GM12878 (cell line): ENCODE measurements around the gene DNAH17. TPM values are rescaled to one million over a fixed set of nuclear protein-coding genes. Genes with fewer than 3 reads are reported as not detected.
A peak's percentile ranks its signal among the peaks of the same experiment; 100 is the strongest.

Experiments used
- ATAC-seq: fragments of 200-7000 bp; cut with Tn5 transposase; 3 replicates; pipeline ENCODE4 v1.9.1; 2020; ENCODE audit warnings: mild to moderate bottlenecking, moderate library complexity
- BruUV-seq: library from RNA; stranded (reverse); fragments of 400-500 nt; replicated peaks from 2 replicates; lab custom pipeline; 2021; lab: Mats Ljungman, UMichigan
- CTCF ChIA-PET: fragments of 300-600 bp; sonication (Branson Sonifier 250); formaldehyde crosslinking; extraction: SDS; loops from one replicate; lab custom pipeline; 2021; ENCODE audit warnings: inconsistent platforms; lab: Yijun Ruan, JAX
- POLR2A ChIA-PET: fragments of 350-600 bp; formaldehyde crosslinking; extraction: SDS; loops from one replicate; lab custom pipeline; 2021; ENCODE audit warnings: inconsistent platforms; lab: Charles Lee
- RAD21 ChIA-PET: fragments of 300-600 bp; sonication (Branson Sonifier 250); formaldehyde crosslinking; loops from one replicate; lab custom pipeline; 2023; ENCODE audit warnings: antibody characterized with exemption; ENCODE audit not compliant: unreplicated experiment; lab: Charles Lee
- SMC1A ChIA-PET: fragments of 300-600 bp; sonication (Branson Sonifier 250); formaldehyde crosslinking; loops from one replicate; lab custom pipeline; 2023; ENCODE audit not compliant: unreplicated experiment, uncharacterized antibody; lab: Charles Lee
- DNase-seq: peaks from one replicate; pipeline ENCODE4 v3.0.0-alpha.2; 2011; ENCODE audit warnings: low read depth, low spot score
- FAIRE-seq: peaks from 3 replicates; lab custom pipeline; 2011; peaks lifted over from hg19 to GRCh38; lab: Jason Lieb, UNC
- H2AFZ ChIP-seq: 2 replicates; pipeline ENCODE4 v1.6.0; 2011; ENCODE audit warnings: low read depth, low read length, control low read depth; ENCODE audit not compliant: control insufficient read depth
- H3K27ac ChIP-seq: 2 replicates; pipeline ENCODE4 v1.5.1; 2011; ENCODE audit warnings: control low read depth; ENCODE audit not compliant: control insufficient read depth, insufficient read depth
- H3K27me3 ChIP-seq, 2 experiments: replicated peaks in 1 of 2; 2 replicates each; pipeline versions ENCODE4 v1.6.0 to v1.6.1; 2011; ENCODE audit warnings: low read length in 1 of 2; ENCODE audit not compliant: control insufficient read depth in 2 of 2, insufficient read depth in 2 of 2
- H3K36me3 ChIP-seq, 2 experiments: 2 replicates each; pipeline ENCODE4 v1.5.1; 2011; ENCODE audit warnings: low read length in 1 of 2; ENCODE audit not compliant: control insufficient read depth in 2 of 2, insufficient read depth in 2 of 2
- H3K4me1 ChIP-seq: 2 replicates; pipeline ENCODE4 v1.6.1; 2011; ENCODE audit warnings: mild to moderate bottlenecking, low read length, moderate library complexity, mixed read lengths; ENCODE audit not compliant: control insufficient read depth, insufficient read depth
- H3K4me2 ChIP-seq: 2 replicates; pipeline ENCODE4 v1.6.0; 2011; ENCODE audit warnings: control low read depth; ENCODE audit not compliant: control insufficient read depth, insufficient read depth
- H3K4me3 ChIP-seq: fragments of 200-600 bp; sonication (generic); 2 replicates; pipeline ENCODE4 v1.5.1; 2016
- H3K79me2 ChIP-seq: 2 replicates; pipeline ENCODE4 v1.6.0; 2011; ENCODE audit warnings: low read length; ENCODE audit not compliant: control insufficient read depth, insufficient read depth
- H3K9ac ChIP-seq: 2 replicates; pipeline ENCODE4 v1.8.0; 2011; ENCODE audit warnings: low read length, control low read depth, mixed read lengths; ENCODE audit not compliant: control insufficient read depth, insufficient read depth
- H3K9me3 ChIP-seq: replicated peaks from 3 replicates; pipeline ENCODE4 v1.5.1; 2011; ENCODE audit warnings: mild to moderate bottlenecking, low read length; ENCODE audit not compliant: control insufficient read depth, insufficient read depth
- H4K20me1 ChIP-seq: 2 replicates; pipeline ENCODE4 v1.6.0; 2011; ENCODE audit not compliant: control insufficient read depth, insufficient read depth
- BCLAF1 ChIP-seq: fragments of 450-650 bp; IDR thresholded peaks from 2 replicates; pipeline ENCODE4 v1.6.1; 2017; ENCODE audit warnings: antibody characterized with exemption, mild to moderate bottlenecking, moderate library complexity
- BMI1 ChIP-seq: fragments of 450-650 bp; IDR thresholded peaks from 2 replicates; pipeline ENCODE4 v1.6.1; 2016; ENCODE audit warnings: mild to moderate bottlenecking, moderate library complexity, borderline replicate concordance
- CHD1 ChIP-seq: IDR thresholded peaks from 2 replicates; pipeline ENCODE4 v1.6.1; 2012; ENCODE audit warnings: low read depth, low read length, improper control_type of control experiment
- FOS ChIP-seq: IDR thresholded peaks from 3 replicates; pipeline ENCODE4 v1.6.1; 2011; ENCODE audit warnings: borderline replicate concordance; ENCODE audit not compliant: insufficient read length; ENCODE audit errors: extremely low read depth
- JUND ChIP-seq: IDR thresholded peaks from 2 replicates; pipeline ENCODE4 v1.6.1; 2012; ENCODE audit warnings: low read depth, mild to moderate bottlenecking, low read length, improper control_type of control experiment, moderate library complexity
- KLF5 ChIP-seq: fragments of 450-650 bp; IDR thresholded peaks from 2 replicates; pipeline ENCODE4 v1.6.1; 2014; ENCODE audit warnings: mild to moderate bottlenecking; ENCODE audit not compliant: partially characterized antibody
- MTA2 ChIP-seq: fragments of 450-650 bp; IDR thresholded peaks from 2 replicates; pipeline ENCODE4 v1.6.1; 2016; ENCODE audit warnings: low read depth, mild to moderate bottlenecking, moderate library complexity
- MXI1 ChIP-seq: fragments of 150-350 bp; IDR thresholded peaks from 2 replicates; pipeline ENCODE4 v1.6.1; 2011; ENCODE audit warnings: low read depth, mild to moderate bottlenecking, inconsistent platforms, low read length, improper control_type of control experiment
- NFXL1 ChIP-seq: fragments of 450-650 bp; IDR thresholded peaks from 2 replicates; pipeline ENCODE4 v1.6.1; 2017; ENCODE audit warnings: antibody characterized with exemption, mild to moderate bottlenecking, borderline replicate concordance
- RBBP5 ChIP-seq: fragments of 200-600 bp; sonication (generic); conservative IDR thresholded peaks from 2 replicates; pipeline ENCODE4 v1.6.1; 2016
- SKIL ChIP-seq: fragments of 450-650 bp; IDR thresholded peaks from 2 replicates; pipeline ENCODE4 v1.6.1; 2017; ENCODE audit warnings: mild to moderate bottlenecking, low read depth, inconsistent platforms; ENCODE audit not compliant: poor library complexity, severe bottlenecking
- TARDBP ChIP-seq: IDR thresholded peaks from 2 replicates; pipeline ENCODE4 v1.6.1; 2016; ENCODE audit warnings: borderline replicate concordance
- ZSCAN29 ChIP-seq: fragments of 450-650 bp; IDR thresholded peaks from 2 replicates; pipeline ENCODE4 v1.6.1; 2017; ENCODE audit warnings: mild to moderate bottlenecking, moderate library complexity
- WGBS: methylation state at CpG from one replicate; pipeline ENCODE4 v1.1.6; 2016; ENCODE audit warnings: low lambda C conversion rate; ENCODE audit not compliant: insufficient replicate concordance, insufficient coverage; ENCODE audit errors: missing lambda C conversion rate; 5-methylcytosine and 5-hydroxymethylcytosine counted together
- in situ Hi-C: fragments of 300-500 bp; cut with MboI; formaldehyde crosslinking; loops from 9 replicates; pipeline ENCODE4 v1.14.3; 2018; ENCODE audit warnings: mixed read lengths
- intact Hi-C: fragments of 100-400 bp; cut with micrococcal nuclease; formaldehyde crosslinking; loops from one replicate; pipeline ENCODE4 v1.14.2; 2022; ENCODE audit not compliant: unreplicated experiment
- polyA plus RNA-seq, 11 experiments: library from polyadenylated mRNA; depleted of rRNA in 4 of 11; unstranded in 6 of 11; stranded (reverse) in 5 of 11; fragments of >200 nt; fragmentation: Nextera tagmentation in 4 of 11; fragmentation: Illumina TruSeq in 1 of 11; extraction: Ambion mirVana in 4 of 11; extraction: Trizol in 1 of 11; gene quantifications; 1 replicate in 1 of 11; 2 replicates in 10 of 11; pipeline versions ENCODE4 v1.2.1 to v1.2.3, GENCODE V29; 2011 to 2016; ENCODE audit warnings: inconsistent platforms in 2 of 11, missing spikeins in 2 of 11, low read depth in 1 of 11
- total RNA-seq, 4 experiments: library from RNA; depleted of rRNA in 3 of 4; stranded (reverse); fragments of >200 nt in 3 of 4; fragmentation: Illumina TruSeq in 1 of 4; extraction: Trizol in 1 of 4; gene quantifications; 2 replicates each; pipeline versions ENCODE4 v1.2.1 to v1.2.3, GENCODE V29; 2013 to 2021
- TF ChIP-seq, protein P1 (sequence below): IDR thresholded peaks from 2 replicates; pipeline ENCODE4 v1.6.1; 2012; ENCODE audit warnings: improper control_type of control experiment, low read depth, low read length; ENCODE audit not compliant: insufficient replicate concordance

Gene DNAH17
- total and polyA plus RNA-seq, 10 of the 15 experiments (the other 5 are each of a cell fraction or from before 2014, with no cell fraction given): 0.16 to 2.9 (median 0.56) TPM

DNA sequence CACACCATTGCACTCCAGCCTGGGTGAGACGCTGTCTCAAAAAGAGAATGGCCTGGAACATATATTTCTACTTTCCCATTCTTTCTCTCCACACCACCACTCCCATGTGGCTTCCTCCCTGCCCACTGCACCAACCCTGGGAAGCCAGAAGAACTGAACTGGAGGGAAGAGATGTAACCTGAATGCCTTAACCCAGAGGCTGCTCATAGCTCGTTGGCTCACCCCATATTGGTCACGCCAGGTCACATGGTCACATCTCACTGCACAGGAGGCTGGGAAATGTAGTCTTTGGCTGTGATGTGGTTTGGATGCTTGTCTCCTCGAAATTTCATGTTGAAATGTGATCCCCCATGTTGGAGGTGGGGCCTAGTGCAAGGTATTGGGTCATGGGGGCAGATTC is 5.9 kb upstream of the DNAH17 start:
- no TSS peak for BruUV-seq
- H3K27ac ChIP-seq: no peak overlapping the region
- H3K4me2 ChIP-seq: peak overlapping the region; percentile 25; the same call in 1 of the 2 replicates
- H3K9me3 ChIP-seq: no peaks in the 10 kb centered on the region
- ATAC-seq (peak; percentile 83), DNase-seq (no peak), FAIRE-seq (no peak)
- H3K27me3 ChIP-seq: no peaks in the 10 kb centered on the region; a peak in 2 of 4 replicates
- no peak overlapping the region for H3K9ac ChIP-seq
- H3K4me3 ChIP-seq: no peak overlapping the region
- no peaks in the 10 kb centered on the region for H3K36me3 ChIP-seq
- in situ Hi-C loops (no loop called here), intact Hi-C loops (no loop called here)
- ChIA-PET CTCF (no interaction called here), RAD21 (no interaction called here), POLR2A (no interaction called here), SMC1A (no interaction called here)
- 27% methylated on average over 4 of the region's 4 CpGs for WGBS
- H3K79me2 ChIP-seq: no peaks in the 10 kb centered on the region
- H2AFZ ChIP-seq: peak overlapping the region; percentile 44; the same call in 1 of the 2 replicates
- H3K4me1 ChIP-seq: no peaks in the 10 kb centered on the region
- H4K20me1 ChIP-seq: no peaks in the 10 kb centered on the region
- no peak for TF ChIP-seq RBBP5
- TF ChIP-seq, protein P1, sequence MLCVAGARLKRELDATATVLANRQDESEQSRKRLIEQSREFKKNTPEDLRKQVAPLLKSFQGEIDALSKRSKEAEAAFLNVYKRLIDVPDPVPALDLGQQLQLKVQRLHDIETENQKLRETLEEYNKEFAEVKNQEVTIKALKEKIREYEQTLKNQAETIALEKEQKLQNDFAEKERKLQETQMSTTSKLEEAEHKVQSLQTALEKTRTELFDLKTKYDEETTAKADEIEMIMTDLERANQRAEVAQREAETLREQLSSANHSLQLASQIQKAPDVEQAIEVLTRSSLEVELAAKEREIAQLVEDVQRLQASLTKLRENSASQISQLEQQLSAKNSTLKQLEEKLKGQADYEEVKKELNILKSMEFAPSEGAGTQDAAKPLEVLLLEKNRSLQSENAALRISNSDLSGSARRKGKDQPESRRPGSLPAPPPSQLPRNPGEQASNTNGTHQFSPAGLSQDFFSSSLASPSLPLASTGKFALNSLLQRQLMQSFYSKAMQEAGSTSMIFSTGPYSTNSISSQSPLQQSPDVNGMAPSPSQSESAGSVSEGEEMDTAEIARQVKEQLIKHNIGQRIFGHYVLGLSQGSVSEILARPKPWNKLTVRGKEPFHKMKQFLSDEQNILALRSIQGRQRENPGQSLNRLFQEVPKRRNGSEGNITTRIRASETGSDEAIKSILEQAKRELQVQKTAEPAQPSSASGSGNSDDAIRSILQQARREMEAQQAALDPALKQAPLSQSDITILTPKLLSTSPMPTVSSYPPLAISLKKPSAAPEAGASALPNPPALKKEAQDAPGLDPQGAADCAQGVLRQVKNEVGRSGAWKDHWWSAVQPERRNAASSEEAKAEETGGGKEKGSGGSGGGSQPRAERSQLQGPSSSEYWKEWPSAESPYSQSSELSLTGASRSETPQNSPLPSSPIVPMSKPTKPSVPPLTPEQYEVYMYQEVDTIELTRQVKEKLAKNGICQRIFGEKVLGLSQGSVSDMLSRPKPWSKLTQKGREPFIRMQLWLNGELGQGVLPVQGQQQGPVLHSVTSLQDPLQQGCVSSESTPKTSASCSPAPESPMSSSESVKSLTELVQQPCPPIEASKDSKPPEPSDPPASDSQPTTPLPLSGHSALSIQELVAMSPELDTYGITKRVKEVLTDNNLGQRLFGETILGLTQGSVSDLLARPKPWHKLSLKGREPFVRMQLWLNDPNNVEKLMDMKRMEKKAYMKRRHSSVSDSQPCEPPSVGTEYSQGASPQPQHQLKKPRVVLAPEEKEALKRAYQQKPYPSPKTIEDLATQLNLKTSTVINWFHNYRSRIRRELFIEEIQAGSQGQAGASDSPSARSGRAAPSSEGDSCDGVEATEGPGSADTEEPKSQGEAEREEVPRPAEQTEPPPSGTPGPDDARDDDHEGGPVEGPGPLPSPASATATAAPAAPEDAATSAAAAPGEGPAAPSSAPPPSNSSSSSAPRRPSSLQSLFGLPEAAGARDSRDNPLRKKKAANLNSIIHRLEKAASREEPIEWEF: no peak
- no peak for TF ChIP-seq ZSCAN29
- no peak for TF ChIP-seq SKIL
- no peak for TF ChIP-seq KLF5
- no peak for TF ChIP-seq TARDBP
- no peak for TF ChIP-seq CHD1
- no peak for TF ChIP-seq JUND
- TF ChIP-seq NFXL1: no peak
- no peak for TF ChIP-seq MTA2
- TF ChIP-seq BCLAF1: no peak
- TF ChIP-seq BMI1: no peak
- TF ChIP-seq MXI1: no peak
- no peak for TF ChIP-seq FOS
